BJ (cell line): ENCODE data around the gene IRX4. TPM values are rescaled to one million over a fixed set of nuclear protein-coding genes. Genes with fewer than 3 reads are reported as not detected.

Experiments
- CTCF ChIA-PET: fragments of 350-600 bp; formaldehyde crosslinking; extraction: SDS; loops from one replicate; lab custom pipeline; 2021; ENCODE audit warnings: antibody characterized with exemption, inconsistent platforms; lab: Yijun Ruan, JAX
- POLR2A ChIA-PET: fragments of 300-600 bp; sonication (Branson Sonifier 250); formaldehyde crosslinking; extraction: SDS; loops from one replicate; lab custom pipeline; 2021; ENCODE audit warnings: antibody characterized with exemption; lab: Charles Lee
- DNase-seq: peaks from one replicate; pipeline ENCODE4 v3.0.0-alpha.2; 2011; ENCODE audit warnings: low read depth
- H3K27me3 ChIP-seq: 2 replicates; pipeline ENCODE4 v1.6.0; 2011; ENCODE audit warnings: low read length; ENCODE audit not compliant: control insufficient read depth, insufficient read depth
- H3K36me3 ChIP-seq: 2 replicates; pipeline ENCODE4 v1.5.1; 2011; ENCODE audit warnings: low read length; ENCODE audit not compliant: control insufficient read depth, insufficient read depth
- H3K4me3 ChIP-seq: 2 replicates; pipeline ENCODE4 v1.5.1; 2011; ENCODE audit warnings: low read depth, mild to moderate bottlenecking, control low read depth, low read length
- CTCF ChIP-seq: IDR thresholded peaks from 2 replicates; pipeline ENCODE4 v1.5.1; 2011; ENCODE audit warnings: low read depth, mild to moderate bottlenecking, control low read depth, inconsistent platforms, low read length, moderate library complexity; ENCODE audit not compliant: insufficient read depth
- polyA plus RNA-seq: library from polyadenylated mRNA; depleted of rRNA; stranded (reverse); fragments of >200 nt; gene quantifications from 2 replicates; pipeline ENCODE4 v1.2.3, GENCODE V29; 2011

IRX4 gene
- polyA plus RNA-seq, 1 experiment, result not detected

GRCh38 chr5:1913578-1913977, 30.9 kb upstream of the IRX4 start:
- CTCF ChIA-PET, result no interaction called here
- TF ChIP-seq CTCF, result no peak

DNA sequence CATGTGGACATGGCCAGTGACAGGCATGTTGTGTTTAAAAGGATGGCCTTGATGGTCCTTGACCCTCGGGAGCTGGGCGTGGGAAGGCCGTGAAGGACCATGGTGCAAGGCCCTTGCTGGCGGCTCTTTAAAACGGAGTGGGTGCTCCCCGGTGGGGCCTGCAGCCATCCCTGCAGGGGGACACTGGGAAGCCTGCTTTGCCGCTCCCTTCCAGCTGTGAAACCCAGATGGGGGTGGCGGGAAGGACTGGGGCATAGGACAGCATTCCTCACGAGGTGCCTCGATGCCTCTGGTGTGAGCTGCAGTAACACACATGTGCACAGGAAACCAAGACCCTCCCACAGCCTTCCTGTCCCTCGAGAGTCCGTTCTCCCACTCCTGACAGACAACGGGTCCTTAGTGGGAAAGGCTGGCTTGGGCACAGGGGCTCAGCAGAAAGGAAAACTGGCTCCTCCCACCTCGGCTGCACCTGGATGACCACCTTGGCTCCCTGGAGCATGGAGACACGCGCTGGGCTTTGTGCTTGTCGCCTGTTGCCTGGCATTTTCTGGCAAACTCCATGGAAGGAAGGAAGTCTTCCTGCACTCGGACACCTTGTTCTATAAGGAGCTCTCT, 30.3 kb upstream of the IRX4 start:
- no peak overlapping the region for H3K4me3 ChIP-seq
- no peaks in the 10 kb centered on the region; the same call in 1 of the 2 replicates for H3K27me3 ChIP-seq
- CTCF ChIA-PET, result no interaction called here
- TF ChIP-seq CTCF, result no peak
- POLR2A ChIA-PET, result no interaction called here
- DNase-seq, result no peak
- no peaks in the 10 kb centered on the region for H3K36me3 ChIP-seq

More at GRCh38 chr5:1913578-1913977, 30.9 kb upstream of the IRX4 start:
- Histone ChIP-seq H3K36me3 (no peaks in the 10 kb centered on the region), H3K4me3 (no peak overlapping the region), H3K27me3 (no peaks in the 10 kb centered on the region; the same call in 1 of the 2 replicates)
- no peak for DNase-seq
- POLR2A ChIA-PET, result no interaction called here

GRCh38 chr5:1911773-1912235, 29.1 kb upstream of the IRX4 start:
- ChIA-PET CTCF (no interaction called here), POLR2A (no interaction called here)
- no peak for DNase-seq
- no peaks in the 10 kb centered on the region for H3K36me3 ChIP-seq
- H3K27me3 ChIP-seq, result no peaks in the 10 kb centered on the region; the same call in 1 of the 2 replicates
- no peak for TF ChIP-seq CTCF
- no peak overlapping the region for H3K4me3 ChIP-seq

- Histone ChIP-seq H3K36me3 (no peaks in the 10 kb centered on the region), H3K4me3 (no peak overlapping the region), H3K27me3 (no peaks in the 10 kb centered on the region)
- TF ChIP-seq CTCF, result no peak
- no peak for DNase-seq
- POLR2A ChIA-PET, result no interaction called here
- CTCF ChIA-PET, result no interaction called here
Observed at GRCh38 chr5:1910861-1911772, 28.4 kb upstream of the IRX4 start.

DNA sequence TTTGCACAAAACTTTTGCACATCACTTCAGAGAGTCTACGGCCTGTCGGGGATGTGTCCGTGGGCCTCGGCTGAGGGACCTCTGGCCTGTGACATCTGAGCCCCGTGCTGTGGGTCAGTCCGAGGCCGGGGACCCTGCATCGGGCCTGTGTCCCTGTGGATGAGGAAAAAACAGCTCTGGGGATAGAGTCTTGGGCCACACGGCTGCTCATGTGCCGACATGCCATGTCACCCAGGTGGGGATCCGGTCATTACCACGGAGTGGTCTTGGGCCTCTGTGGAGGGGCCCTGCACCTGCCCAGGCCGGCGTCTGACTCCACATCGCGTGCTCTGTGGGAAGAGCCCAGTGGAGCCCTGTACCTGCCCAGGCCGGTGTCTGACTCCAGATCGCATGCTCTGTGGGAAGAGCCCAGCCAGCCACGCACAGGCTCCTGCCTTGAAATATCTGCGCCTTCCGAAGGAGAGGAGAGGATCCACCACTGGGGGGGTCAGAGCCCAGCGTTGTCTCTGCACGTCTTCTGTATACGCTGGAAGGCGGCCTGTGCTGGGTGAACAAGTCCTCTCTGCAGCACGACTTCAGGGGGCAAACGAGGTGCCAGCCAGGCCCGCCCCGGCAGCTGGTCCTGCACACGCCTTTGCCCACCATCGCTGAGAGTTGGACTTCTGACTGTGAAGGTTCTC, 27.5 kb upstream of the IRX4 start:
- CTCF ChIA-PET, result no interaction called here
- H3K27me3 ChIP-seq, result no peaks in the 10 kb centered on the region
- H3K4me3 ChIP-seq, result no peak overlapping the region
- DNase-seq, result no peak
- TF ChIP-seq CTCF, result no peak
- H3K36me3 ChIP-seq, result no peaks in the 10 kb centered on the region
- POLR2A ChIA-PET, result no interaction called here
